ENCODE results near the gene ZSCAN23.
"Not testable (repeated sequence)": the region's sequence is repeated elsewhere in the genome, so short reads cannot be mapped to it uniquely, and the experiment has no call there.

ZSCAN23 gene

GRCh38 chr6:28486533-28486932 is 43.2 kb upstream of the ZSCAN23 start:
- in situ Hi-C loops (cut with MboI; ENCODE audit: low pct_unique_long_range_greater_than_20kb, low sequenced_read_pairs, unreplicated experiment): no loop called here
- TF ChIP-seq CTCF (IDR thresholded peaks at IDR 0.05; ENCODE audit: extremely low read depth, insufficient read depth, missing control alignments): no peak
- no peak for DNase-seq (ENCODE audit: low spot score)

GRCh38 chr6:28485482-28485881 is 42.2 kb upstream of the ZSCAN23 start:
- DNase-seq (ENCODE audit: low spot score): no peak
- no peak for TF ChIP-seq CTCF (IDR thresholded peaks at IDR 0.05; ENCODE audit: extremely low read depth, insufficient read depth, missing control alignments)
- in situ Hi-C loops (cut with MboI; ENCODE audit: low pct_unique_long_range_greater_than_20kb, low sequenced_read_pairs, unreplicated experiment): no loop called here

GRCh38 chr6:28480253-28480932 is 37.1 kb upstream of the ZSCAN23 start:
- in situ Hi-C loops (cut with MboI; ENCODE audit: low pct_unique_long_range_greater_than_20kb, low sequenced_read_pairs, unreplicated experiment): no loop called here
- no peak for DNase-seq (ENCODE audit: low spot score)
- no peak for TF ChIP-seq CTCF (IDR thresholded peaks at IDR 0.05; ENCODE audit: extremely low read depth, insufficient read depth, missing control alignments)

- TF ChIP-seq CTCF (IDR thresholded peaks at IDR 0.05; ENCODE audit: extremely low read depth, insufficient read depth, missing control alignments): no peak
- in situ Hi-C loops (cut with MboI; ENCODE audit: low pct_unique_long_range_greater_than_20kb, low sequenced_read_pairs, unreplicated experiment): no loop called here
- DNase-seq (ENCODE audit: low spot score): no peak
Measured at GRCh38 chr6:28478518-28478917, 35.2 kb upstream of the ZSCAN23 start.

- TF ChIP-seq CTCF (IDR thresholded peaks at IDR 0.05; ENCODE audit: extremely low read depth, insufficient read depth, missing control alignments): no peak
- DNase-seq (ENCODE audit: low spot score): peak; percentile 70
- in situ Hi-C loops (cut with MboI; ENCODE audit: low pct_unique_long_range_greater_than_20kb, low sequenced_read_pairs, unreplicated experiment): no loop called here
Measured at GRCh38 chr6:28474441-28475219, 31.3 kb upstream of the ZSCAN23 start.

- DNase-seq (ENCODE audit: low spot score); in situ Hi-C loops (cut with MboI; ENCODE audit: low pct_unique_long_range_greater_than_20kb, low sequenced_read_pairs, unreplicated experiment): not testable (repeated sequence)
Measured at GRCh38 chr6:28469153-28469745, 26.0 kb upstream of the ZSCAN23 start.

GRCh38 chr6:28468056-28468455 is 24.8 kb upstream of the ZSCAN23 start:
- no peak for TF ChIP-seq CTCF (IDR thresholded peaks at IDR 0.05; ENCODE audit: extremely low read depth, insufficient read depth, missing control alignments)
- in situ Hi-C loops (cut with MboI; ENCODE audit: low pct_unique_long_range_greater_than_20kb, low sequenced_read_pairs, unreplicated experiment): no loop called here

More at GRCh38 chr6:28468056-28468455, 24.8 kb upstream of the ZSCAN23 start:
- DNase-seq (ENCODE audit: low spot score): no peak
